H1 (cell line): ENCODE data around the gene ATP1A3. TPM values are rescaled to one million over a fixed set of nuclear protein-coding genes. Genes with fewer than 3 reads are reported as not detected.

Experiments
- CTCF ChIA-PET: fragments of 300-600 bp; sonication (Branson Sonifier 250); formaldehyde crosslinking; loops from one replicate; lab custom pipeline; 2021; ENCODE audit not compliant: partially characterized antibody; lab: Charles Lee
- POLR2A ChIA-PET: fragments of 300-600 bp; sonication (Branson Sonifier 250); formaldehyde crosslinking; loops from one replicate; lab custom pipeline; 2021; ENCODE audit warnings: inconsistent platforms; ENCODE audit not compliant: partially characterized antibody; lab: Charles Lee
- DNase-seq, 2 experiments: peaks; one replicate each; pipeline versions ENCODE4 v3.0.0 to v3.0.0-alpha.2; 2010 to 2022; ENCODE audit warnings: low spot score in 2 of 2, low read depth in 1 of 2, mixed read lengths in 1 of 2
- FAIRE-seq: peaks from 2 replicates; lab custom pipeline; 2011; peaks lifted over from hg19 to GRCh38; lab: Jason Lieb, UNC
- H2AFZ ChIP-seq: 2 replicates; pipeline ENCODE4 v1.8.1; 2012; ENCODE audit warnings: low read length, inconsistent platforms
- H2AK5ac ChIP-seq: 2 replicates; pipeline ENCODE4 v1.6.1; 2013; ENCODE audit warnings: low read depth, low read length
- H2BK120ac ChIP-seq: replicated peaks from 2 replicates; pipeline ENCODE3; 2013; ENCODE audit warnings: low read depth, low read length, inconsistent platforms
- H2BK12ac ChIP-seq: 2 replicates; pipeline ENCODE4 v1.6.1; 2013; ENCODE audit warnings: low read depth, low read length
- H2BK15ac ChIP-seq: 2 replicates; pipeline ENCODE4 v1.6.1; 2013; ENCODE audit warnings: low read length
- H2BK20ac ChIP-seq: 2 replicates; pipeline ENCODE4 v1.6.1; 2013; ENCODE audit warnings: low read length
- H2BK5ac ChIP-seq: 2 replicates; pipeline ENCODE4 v1.6.1; 2013; ENCODE audit warnings: low read depth, low read length
- H3K14ac ChIP-seq: 2 replicates; pipeline ENCODE4 v1.6.1; 2013; ENCODE audit warnings: inconsistent platforms; ENCODE audit not compliant: insufficient read length
- H3K18ac ChIP-seq: 2 replicates; pipeline ENCODE4 v1.6.1; 2013; ENCODE audit warnings: low read length; ENCODE audit errors: extremely low read depth
- H3K23ac ChIP-seq: 2 replicates; pipeline ENCODE4 v1.6.1; 2013; ENCODE audit warnings: inconsistent platforms; ENCODE audit not compliant: insufficient read length
- H3K23me2 ChIP-seq: 2 replicates; pipeline ENCODE4 v1.6.1; 2013; ENCODE audit warnings: low read depth, low read length
- H3K27ac ChIP-seq: 2 replicates; pipeline ENCODE4 v1.6.1; 2011; ENCODE audit warnings: low read depth, low read length, inconsistent platforms
- H3K27me3 ChIP-seq, 4 experiments: replicated peaks in 1 of 4; 1 replicate in 1 of 4; 2 replicates in 3 of 4; pipeline versions ENCODE4 v1.6.1 to v1.8.1; 2011 to 2013; ENCODE audit warnings: low read length in 3 of 4, mild to moderate bottlenecking in 3 of 4, inconsistent platforms in 2 of 4, mixed read lengths in 2 of 4, moderate library complexity in 1 of 4; ENCODE audit not compliant: control insufficient read depth in 3 of 4, insufficient read depth in 3 of 4; ENCODE audit errors: extremely low read depth in 1 of 4
- H3K36me3 ChIP-seq, 4 experiments: 2 replicates each; pipeline versions ENCODE4 v1.6.1 to v1.8.1; 2011 to 2013; ENCODE audit warnings: mild to moderate bottlenecking in 4 of 4, low read length in 3 of 4, moderate library complexity in 2 of 4, control low read depth in 1 of 4, inconsistent platforms in 1 of 4; ENCODE audit not compliant: insufficient read depth in 4 of 4, control insufficient read depth in 2 of 4
- H3K4ac ChIP-seq: replicated peaks from 2 replicates; pipeline ENCODE3; 2013; ENCODE audit warnings: low read length, low read depth, mixed read lengths, inconsistent platforms; ENCODE audit not compliant: insufficient read length
- H3K4me1 ChIP-seq, 4 experiments: replicated peaks in 1 of 4; 1 replicate in 1 of 4; 2 replicates in 3 of 4; pipeline versions ENCODE4 v1.6.1 to v1.8.1; 2011 to 2013; ENCODE audit warnings: low read length in 3 of 4, inconsistent platforms in 2 of 4, mixed read lengths in 1 of 4; ENCODE audit not compliant: insufficient read depth in 4 of 4, control insufficient read depth in 3 of 4
- H3K4me2 ChIP-seq, 2 experiments: 2 replicates each; pipeline versions ENCODE4 v1.6.1 to v1.8.1; 2011 to 2013; ENCODE audit warnings: low read depth in 2 of 2, low read length in 2 of 2, control low read depth in 1 of 2, inconsistent platforms in 1 of 2, mild to moderate bottlenecking in 1 of 2; ENCODE audit not compliant: insufficient read depth in 1 of 2
- H3K4me3 ChIP-seq, 4 experiments: fragments of 200-600, 300-600 bp in 1 of 4; sonication (generic), shearing (Covaris generic), sonication (Bioruptor Twin) in 1 of 4; 2 replicates each; pipeline versions ENCODE4 v1.5.1 to v1.8.1; 2011 to 2016; ENCODE audit warnings: low read length in 4 of 4, low read depth in 3 of 4, control low read depth in 2 of 4, inconsistent platforms in 2 of 4, mild to moderate bottlenecking in 2 of 4, mixed read lengths in 1 of 4, moderate library complexity in 1 of 4; ENCODE audit not compliant: insufficient read depth in 2 of 4; ENCODE audit errors: extremely low read depth in 1 of 4
- H3K56ac ChIP-seq: replicated peaks from 2 replicates; pipeline ENCODE3; 2013; ENCODE audit warnings: low read depth, mild to moderate bottlenecking, mixed read lengths, low read length, inconsistent platforms; ENCODE audit not compliant: insufficient read length
- H3K79me1 ChIP-seq: 2 replicates; pipeline ENCODE4 v1.6.1; 2013; ENCODE audit warnings: low read depth, low read length, control low read depth
- H3K79me2 ChIP-seq, 2 experiments: 2 replicates each; pipeline versions ENCODE4 v1.6.1 to v1.8.1; 2012 to 2013; ENCODE audit warnings: low read length in 2 of 2, mild to moderate bottlenecking in 2 of 2, inconsistent platforms in 1 of 2; ENCODE audit not compliant: insufficient read depth in 2 of 2, control insufficient read depth in 1 of 2
- H3K9ac ChIP-seq, 4 experiments: replicated peaks in 1 of 4; 1 replicate in 1 of 4; 2 replicates in 3 of 4; pipeline versions ENCODE4 v1.6.1 to v1.8.1; 2011 to 2013; ENCODE audit warnings: low read depth in 3 of 4, low read length in 3 of 4, control low read depth in 2 of 4, mild to moderate bottlenecking in 2 of 4, moderate library complexity in 2 of 4, inconsistent platforms in 1 of 4; ENCODE audit errors: extremely low read depth in 1 of 4
- H3K9me3 ChIP-seq, 2 experiments: 2 replicates each; pipeline versions ENCODE4 v1.6.1 to v1.8.1; 2012 to 2013; ENCODE audit warnings: mild to moderate bottlenecking in 2 of 2, moderate library complexity in 2 of 2, control low read depth in 1 of 2, inconsistent platforms in 1 of 2, low read depth in 1 of 2, low read length in 1 of 2, mixed read lengths in 1 of 2; ENCODE audit not compliant: insufficient read depth in 2 of 2
- H4K20me1 ChIP-seq, 2 experiments: replicated peaks in 1 of 2; 2 replicates each; pipeline versions ENCODE3 to v1.8.1; 2011 to 2013; ENCODE audit warnings: inconsistent platforms in 2 of 2, low read length in 2 of 2, mild to moderate bottlenecking in 1 of 2; ENCODE audit not compliant: insufficient read depth in 2 of 2, control insufficient read depth in 1 of 2
- H4K5ac ChIP-seq: 2 replicates; pipeline ENCODE4 v1.6.1; 2013; ENCODE audit warnings: low read length, low read depth, mixed read lengths, inconsistent platforms; ENCODE audit not compliant: insufficient read length
- H4K8ac ChIP-seq: 2 replicates; pipeline ENCODE4 v1.8.0; 2013; ENCODE audit warnings: mild to moderate bottlenecking, moderate library complexity, low read length, inconsistent platforms; ENCODE audit not compliant: insufficient read depth; ENCODE audit errors: extremely low read depth
- H4K91ac ChIP-seq: replicated peaks from 2 replicates; pipeline ENCODE3; 2013; ENCODE audit warnings: low read length, mixed read lengths, inconsistent platforms; ENCODE audit not compliant: insufficient read length
- CEBPB ChIP-seq: IDR thresholded peaks from 2 replicates; pipeline ENCODE4 v1.6.1; 2012; ENCODE audit warnings: low read depth, low read length
- EZH2 ChIP-seq: fragments of 200-600 bp; sonication (generic); IDR thresholded peaks from 2 replicates; pipeline ENCODE4 v1.7.1; 2012; ENCODE audit warnings: low read depth, mild to moderate bottlenecking, moderate library complexity, low read length, inconsistent platforms; ENCODE audit not compliant: severe bottlenecking
- WGBS, 2 experiments: shearing (Covaris generic) in 1 of 2; methylation state at CpG; one replicate each; pipeline versions ENCODE4 v1.1.6 to v1.1.7; 2013 to 2015; ENCODE audit warnings: low lambda C conversion rate in 2 of 2, mixed read lengths in 2 of 2, inconsistent platforms in 1 of 2, low coverage in 1 of 2, missing lambda C conversion rate in 1 of 2; ENCODE audit not compliant: insufficient replicate concordance in 2 of 2, insufficient coverage in 1 of 2, insufficient read length in 1 of 2; ENCODE audit errors: extremely low coverage in 1 of 2, missing lambda C conversion rate in 1 of 2; 5-methylcytosine and 5-hydroxymethylcytosine counted together
- polyA plus RNA-seq, 7 experiments: library from polyadenylated mRNA; depleted of rRNA in 3 of 7; stranded (reverse) in 5 of 7; unstranded in 2 of 7; fragments of >200 nt in 5 of 7; fragments of 200-250 nt in 2 of 7; gene quantifications; 1 replicate in 5 of 7; 2 replicates in 1 of 7; 4 replicates in 1 of 7; pipeline versions ENCODE4 v1.2.1 to v1.2.3, GENCODE V29; 2011 to 2013; ENCODE audit warnings: missing spikeins in 2 of 7, mixed read lengths in 2 of 7
- total RNA-seq: library from RNA; stranded (reverse); fragmentation: NEBNext Ultra II Directional; extraction: Animal tissue kit (Norgen Biotek cat#: 25700); gene quantifications from 2 replicates; pipeline ENCODE4 v1.2.1, GENCODE V29; 2021

ATP1A3 gene
- total and polyA plus RNA-seq, 2 of the 8 experiments (the other 6 are each of a cell fraction or from before 2014, with no cell fraction given): 11.1 to 41.2 TPM

GRCh38 chr19:41936961-41937360, 57.1 kb downstream of the ATP1A3 start:
- peak; percentile 1 for TF ChIP-seq EZH2
- no peak for TF ChIP-seq CEBPB
- TF ChIP-seq, all 59 proteins: peak for 1
- H2BK5ac ChIP-seq: no peak overlapping the region
- no peak overlapping the region for H2BK15ac ChIP-seq
- no peak overlapping the region for H3K4ac ChIP-seq
- no peak overlapping the region for H3K4me3 ChIP-seq
- H2AK5ac ChIP-seq: no peak overlapping the region
- H2BK20ac ChIP-seq: no peak overlapping the region
- H3K23me2 ChIP-seq: peaks cover 11% of the 10 kb centered on the region; the same call in 1 of the 2 replicates
- H3K4me1 ChIP-seq: peaks cover 0 to 10% (median 5%) of the 10 kb centered on the region in 4 experiments; a peak in 6 of 7 replicates
- no peak overlapping the region for H3K14ac ChIP-seq
- peaks cover 32 to 78% (median 71%) of the 10 kb centered on the region in 4 experiments for H3K27me3 ChIP-seq
- no peaks in the 10 kb centered on the region for H3K79me1 ChIP-seq
- no peak overlapping the region for H4K91ac ChIP-seq
- H3K9me3 ChIP-seq: no peaks in the 10 kb centered on the region
- no peak overlapping the region for H2BK120ac ChIP-seq
- 65% methylated on average over 15 of the region's 15 CpGs; no CpG with 5 or more reads in 1 of the 2 experiments for WGBS, 2 experiments
- DNase-seq: no peak
- ChIA-PET CTCF (interaction anchor here (0.9 to 2.3 kb wide), 17 partner anchors 8 to 93 kb away, joined by 3 to 16 read pairs (median 5); partner anchors contain the start of gene RABAC1), POLR2A (interaction anchor here (1.0 to 2.5 kb wide), 10 partner anchors 9 to 77 kb away, joined by 3 to 20 read pairs (median 6); partner anchors contain the start of genes ERFL and RPS19)
- no peaks in the 10 kb centered on the region for H3K79me2 ChIP-seq
- H3K18ac ChIP-seq: no peak overlapping the region
- FAIRE-seq: no peak
- no peak overlapping the region for H4K5ac ChIP-seq
- no peak overlapping the region for H2AFZ ChIP-seq
- no peak overlapping the region for H2BK12ac ChIP-seq
- peak overlapping the region; percentile 42; the same call in 1 of the 2 replicates for H4K8ac ChIP-seq
- H3K36me3 ChIP-seq: no peaks in the 10 kb centered on the region; a peak in 1 of 8 replicates
- no peak overlapping the region for H3K9ac ChIP-seq
- H3K23ac ChIP-seq: no peak overlapping the region
- peaks cover 0 to 18% of the 10 kb centered on the region in 2 experiments for H4K20me1 ChIP-seq
- no peak overlapping the region for H3K56ac ChIP-seq
- no peak overlapping the region for H3K4me2 ChIP-seq
- no peak overlapping the region for H3K27ac ChIP-seq
